Smooth muscle cell (in vitro differentiated cells): ENCODE results near the gene GYG2. TPM values are rescaled to one million over a fixed set of nuclear protein-coding genes. Genes with fewer than 3 reads are reported as not detected.
A peak's percentile ranks its signal among the peaks of the same experiment; 100 is the strongest.

Experiments used
- DNase-seq: peaks from one replicate; lab custom pipeline; 2025; ENCODE audit not compliant: unreplicated experiment; lab: John Stamatoyannopoulos, UW
- H2AFZ ChIP-seq: fragments of 200-600 bp; sonication (generic); 2 replicates; pipeline ENCODE4 v1.6.0; 2016; ENCODE audit warnings: antibody characterized with exemption, low read depth, mild to moderate bottlenecking
- H3F3A ChIP-seq: fragments of 200-600 bp; sonication (generic); 2 replicates; pipeline ENCODE4 v1.6.0; 2017; ENCODE audit warnings: antibody characterized with exemption, low read depth
- H3K27ac ChIP-seq: fragments of 200-600 bp; sonication (generic); 2 replicates; pipeline ENCODE4 v1.5.1; 2016; ENCODE audit warnings: low read depth, mild to moderate bottlenecking
- H3K27me3 ChIP-seq: fragments of 200-600 bp; sonication (generic); 2 replicates; pipeline ENCODE4 v1.6.1; 2016; ENCODE audit warnings: low read depth, mild to moderate bottlenecking
- H3K36me3 ChIP-seq: fragments of 200-600 bp; sonication (generic); 2 replicates; pipeline ENCODE4 v1.5.1; 2016; ENCODE audit warnings: low read depth
- H3K4me1 ChIP-seq: fragments of 200-600 bp; sonication (generic); 2 replicates; pipeline ENCODE4 v1.5.1; 2016; ENCODE audit warnings: low read depth
- H3K4me2 ChIP-seq: fragments of 200-600 bp; sonication (generic); 2 replicates; pipeline ENCODE4 v1.6.0; 2016; ENCODE audit warnings: mild to moderate bottlenecking
- H3K4me3 ChIP-seq: fragments of 200-600 bp; sonication (generic); 2 replicates; pipeline ENCODE4 v1.5.1; 2016; ENCODE audit warnings: mild to moderate bottlenecking
- H3K79me2 ChIP-seq: fragments of 200-600 bp; sonication (generic); 2 replicates; pipeline ENCODE4 v1.6.0; 2016; ENCODE audit warnings: low read depth, mild to moderate bottlenecking
- H3K9ac ChIP-seq: fragments of 200-600 bp; sonication (generic); 2 replicates; pipeline ENCODE4 v1.6.0; 2016; ENCODE audit warnings: low read depth
- H3K9me3 ChIP-seq: fragments of 200-600 bp; sonication (generic); replicated peaks from 2 replicates; pipeline ENCODE4 v1.5.1; 2016; ENCODE audit warnings: low read depth
- H4K20me1 ChIP-seq: fragments of 200-600 bp; sonication (generic); 2 replicates; pipeline ENCODE4 v1.6.0; 2016; ENCODE audit warnings: low read depth
- WGBS: methylation state at CpG from one replicate; pipeline ENCODE4 v1.1.7; 2016; ENCODE audit warnings: low lambda C conversion rate; 5-methylcytosine and 5-hydroxymethylcytosine counted together
- polyA plus RNA-seq: library from polyadenylated mRNA; unstranded; fragments of >200 nt; fragmentation: Nextera tagmentation; extraction: Ambion mirVana; gene quantifications from 2 replicates; pipeline ENCODE4 v1.2.1, GENCODE V29; 2016
- total RNA-seq: library from RNA; depleted of rRNA; stranded (reverse); fragments of >200 nt; gene quantifications from 2 replicates; pipeline ENCODE4 v1.2.3, GENCODE V29; 2014
- TF ChIP-seq, protein P1 (sequence below): fragments of 200-600 bp; sonication (generic); IDR thresholded peaks from 2 replicates; pipeline ENCODE4 v1.5.1; 2017; ENCODE audit warnings: borderline replicate concordance, mild to moderate bottlenecking, antibody characterized with exemption; ENCODE audit not compliant: insufficient read depth, poor library complexity, severe bottlenecking

Gene GYG2
- total and polyA plus RNA-seq, 2 experiments from 2014 or later = 23.1 to 44.1 TPM

DNA sequence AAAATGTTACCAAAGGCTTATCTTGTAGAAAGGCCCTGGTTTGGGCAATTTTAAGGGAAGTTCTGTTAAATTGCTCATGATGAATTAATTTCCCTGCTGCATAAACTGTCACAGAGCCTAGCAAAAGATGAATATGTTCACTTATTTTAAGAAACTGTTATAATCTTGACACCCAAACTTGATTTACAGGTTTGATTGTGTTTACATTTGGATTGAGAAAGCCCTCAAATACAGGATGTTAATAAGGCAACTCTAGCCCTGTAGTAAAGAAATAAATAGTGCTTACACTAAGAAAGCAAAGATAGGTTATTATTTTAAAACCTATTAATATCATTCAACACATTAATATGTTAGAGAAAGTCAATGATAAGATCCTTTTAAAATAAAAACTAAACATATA lies 18.3 kb downstream of the GYG2 start:
- no peak overlapping the region for H3K9ac ChIP-seq
- no peaks in the 10 kb centered on the region for H3K27me3 ChIP-seq
- H3K4me1 ChIP-seq = peaks cover 21% of the 10 kb centered on the region
- peaks cover 5% of the 10 kb centered on the region for H3F3A ChIP-seq
- H3K27ac ChIP-seq = no peak overlapping the region
- no peak overlapping the region for H2AFZ ChIP-seq
- H3K79me2 ChIP-seq = no peaks in the 10 kb centered on the region
- no peaks in the 10 kb centered on the region for H3K36me3 ChIP-seq
- H3K4me3 ChIP-seq = no peak overlapping the region
- DNase-seq = no peak
- TF ChIP-seq, protein P1, sequence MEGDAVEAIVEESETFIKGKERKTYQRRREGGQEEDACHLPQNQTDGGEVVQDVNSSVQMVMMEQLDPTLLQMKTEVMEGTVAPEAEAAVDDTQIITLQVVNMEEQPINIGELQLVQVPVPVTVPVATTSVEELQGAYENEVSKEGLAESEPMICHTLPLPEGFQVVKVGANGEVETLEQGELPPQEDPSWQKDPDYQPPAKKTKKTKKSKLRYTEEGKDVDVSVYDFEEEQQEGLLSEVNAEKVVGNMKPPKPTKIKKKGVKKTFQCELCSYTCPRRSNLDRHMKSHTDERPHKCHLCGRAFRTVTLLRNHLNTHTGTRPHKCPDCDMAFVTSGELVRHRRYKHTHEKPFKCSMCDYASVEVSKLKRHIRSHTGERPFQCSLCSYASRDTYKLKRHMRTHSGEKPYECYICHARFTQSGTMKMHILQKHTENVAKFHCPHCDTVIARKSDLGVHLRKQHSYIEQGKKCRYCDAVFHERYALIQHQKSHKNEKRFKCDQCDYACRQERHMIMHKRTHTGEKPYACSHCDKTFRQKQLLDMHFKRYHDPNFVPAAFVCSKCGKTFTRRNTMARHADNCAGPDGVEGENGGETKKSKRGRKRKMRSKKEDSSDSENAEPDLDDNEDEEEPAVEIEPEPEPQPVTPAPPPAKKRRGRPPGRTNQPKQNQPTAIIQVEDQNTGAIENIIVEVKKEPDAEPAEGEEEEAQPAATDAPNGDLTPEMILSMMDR = no peak
- no peak overlapping the region for H3K4me2 ChIP-seq
- no peaks in the 10 kb centered on the region for H4K20me1 ChIP-seq
- no peaks in the 10 kb centered on the region for H3K9me3 ChIP-seq

DNA sequence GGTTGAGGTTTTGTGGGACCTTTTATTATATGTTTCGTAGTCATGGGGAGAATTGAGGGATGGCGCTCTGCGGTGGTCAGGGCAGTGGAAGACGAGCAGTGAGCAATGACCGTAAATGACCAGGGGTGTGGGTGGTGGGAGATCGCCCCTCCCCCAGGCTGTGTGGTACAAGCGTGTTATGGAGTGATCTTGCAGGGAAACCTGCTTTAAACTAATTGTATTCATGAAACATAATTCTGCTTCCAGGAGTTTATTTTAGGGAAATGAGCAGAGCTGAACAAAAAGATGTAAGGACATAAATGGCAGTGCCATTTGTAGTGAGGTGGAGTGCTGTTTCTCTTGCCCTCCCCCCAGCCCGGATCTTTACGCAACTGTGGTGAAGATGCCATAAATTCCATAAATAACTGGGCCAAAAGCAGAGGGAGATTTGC lies 20.2 kb downstream of the GYG2 start:
- Histone ChIP-seq H3K27ac (peak overlapping the region; percentile 96), H3K9me3 (no peaks in the 10 kb centered on the region), H2AFZ (peak overlapping the region; percentile 64), H3K4me3 (peak overlapping the region; percentile 32), H3K27me3 (no peaks in the 10 kb centered on the region), H3K4me1 (peaks cover 21% of the 10 kb centered on the region), H3K36me3 (no peaks in the 10 kb centered on the region), H3F3A (peaks cover 5% of the 10 kb centered on the region), H4K20me1 (no peaks in the 10 kb centered on the region), H3K4me2 (peak overlapping the region; percentile 82), H3K79me2 (no peaks in the 10 kb centered on the region), H3K9ac (peak overlapping the region; percentile 82)
- WGBS = 15% methylated on average over 9 of the region's 9 CpGs
- no peak for DNase-seq
- TF ChIP-seq, protein P1 = no peak

DNA sequence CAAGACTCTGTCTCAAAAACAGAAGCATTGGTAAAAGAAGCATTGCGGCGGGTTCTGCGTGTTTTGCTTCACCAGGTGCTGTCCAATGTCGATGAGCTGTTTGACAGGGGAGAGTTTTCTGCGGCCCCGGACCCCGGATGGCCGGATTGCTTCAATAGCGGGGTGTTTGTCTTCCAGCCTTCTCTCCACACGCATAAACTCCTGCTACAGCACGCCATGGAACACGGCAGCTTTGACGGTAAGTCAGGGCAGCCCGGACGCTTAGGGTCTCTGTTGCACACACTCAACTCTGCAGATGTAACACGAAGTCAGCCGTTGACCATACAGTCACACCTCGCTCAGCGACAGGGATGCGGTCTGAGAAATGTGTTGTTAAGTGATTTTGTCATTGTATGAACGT lies 26.2 kb downstream of the GYG2 start:
- TF ChIP-seq, protein P1 = no peak
- DNase-seq = no peak

DNA sequence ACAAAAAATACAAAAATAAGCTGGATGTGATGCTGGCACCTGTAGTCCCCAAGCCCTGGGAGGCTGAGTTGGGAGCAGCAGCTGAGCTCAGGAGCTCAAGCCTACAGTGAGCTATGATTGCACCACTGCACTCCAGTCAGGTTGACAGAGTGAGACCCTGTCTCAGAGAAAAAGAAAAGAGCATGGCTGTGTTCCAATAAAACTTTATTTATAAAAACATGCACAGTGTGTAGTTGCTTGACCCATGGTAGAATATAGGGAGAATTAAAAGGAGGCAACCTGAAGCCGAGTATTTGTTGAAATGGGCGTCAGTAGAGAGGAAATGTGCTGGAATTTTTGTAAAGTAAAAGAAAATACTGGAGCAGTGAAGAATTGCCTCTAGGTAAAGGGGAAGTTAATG lies 27.0 kb downstream of the GYG2 start:
- Histone ChIP-seq H3K4me3 (no peak overlapping the region), H3K4me1 (no peaks in the 10 kb centered on the region), H3F3A (no peaks in the 10 kb centered on the region), H3K27ac (no peak overlapping the region), H3K27me3 (no peaks in the 10 kb centered on the region), H3K79me2 (no peaks in the 10 kb centered on the region), H3K9me3 (no peaks in the 10 kb centered on the region), H3K36me3 (no peaks in the 10 kb centered on the region), H3K9ac (no peak overlapping the region), H2AFZ (no peak overlapping the region), H3K4me2 (no peak overlapping the region), H4K20me1 (no peaks in the 10 kb centered on the region)
- no peak for DNase-seq
- WGBS = 97% methylated on average over 2 of the region's 2 CpGs
- TF ChIP-seq, protein P1 = no peak

More for the DNA sequence above, 26.2 kb downstream of the GYG2 start:
- Histone ChIP-seq H3K36me3 (no peaks in the 10 kb centered on the region), H3K4me2 (no peak overlapping the region), H2AFZ (no peak overlapping the region), H3K9ac (no peak overlapping the region), H3K4me3 (no peak overlapping the region), H3K4me1 (peaks cover 4% of the 10 kb centered on the region), H3F3A (no peaks in the 10 kb centered on the region), H3K27me3 (no peaks in the 10 kb centered on the region), H3K9me3 (no peaks in the 10 kb centered on the region), H4K20me1 (no peaks in the 10 kb centered on the region), H3K79me2 (no peaks in the 10 kb centered on the region), H3K27ac (no peak overlapping the region)
- 98% methylated on average over 21 of the region's 21 CpGs for WGBS
